ENCODE data around the gene BCL7C.

Gene BCL7C

GRCh38 chr16:30910427-30911029, 16.7 kb upstream of the BCL7C start:
- Histone ChIP-seq H3K4me2 (ENCODE audit: low read depth, low read length, poor library complexity, severe bottlenecking) (no peak overlapping the region), H3F3A (ENCODE audit: low read depth) (no peaks in the 10 kb centered on the region), H3K4me3 (ENCODE audit: low read length, poor library complexity, severe bottlenecking) (no peak overlapping the region), H3K27me3 (ENCODE audit: insufficient read depth, low read length, poor library complexity, severe bottlenecking) (peaks cover 60% of the 10 kb centered on the region), H4K20me1 (ENCODE audit: insufficient read depth, low read length, poor library complexity, severe bottlenecking) (no peaks in the 10 kb centered on the region), H3K79me2 (ENCODE audit: insufficient read depth, low read length) (no peaks in the 10 kb centered on the region), H3K9me2 (replicated peaks; ENCODE audit: low read depth, low read length) (no peaks in the 10 kb centered on the region), H3K4me1 (ENCODE audit: insufficient read depth, low read length, poor library complexity, severe bottlenecking) (no peaks in the 10 kb centered on the region), H3K9me3 (ENCODE audit: insufficient read depth, low read depth, low read length) (no peaks in the 10 kb centered on the region), H3K9ac (ENCODE audit: low read depth, low read length, poor library complexity, severe bottlenecking) (no peak overlapping the region), H3K36me3 (ENCODE audit: insufficient read depth, low read length) (no peaks in the 10 kb centered on the region), H2AFZ (ENCODE audit: low read length) (no peak overlapping the region)
- TF ChIP-seq CTCF (conservative IDR thresholded peaks at IDR 0.05; ENCODE audit: low read length) (no peak), EZH2phosphoT487 (IDR thresholded peaks at IDR 0.05; ENCODE audit: borderline replicate concordance) (no peak)

- peaks cover 20% of the 10 kb centered on the region for H3F3A ChIP-seq (ENCODE audit: low read depth)
Measured at GRCh38 chr16:30907064-30907463, 13.2 kb upstream of the BCL7C start.

GRCh38 chr16:30904114-30904780, 10.4 kb upstream of the BCL7C start:
- H3K4me1 ChIP-seq (ENCODE audit: insufficient read depth, low read length, poor library complexity, severe bottlenecking): peaks cover 30% of the 10 kb centered on the region
- H2AFZ ChIP-seq (ENCODE audit: low read length): peak overlapping the region; percentile 74
- H3K4me2 ChIP-seq (ENCODE audit: low read depth, low read length, poor library complexity, severe bottlenecking): peak overlapping the region; percentile 84
- H3K9me3 ChIP-seq (ENCODE audit: insufficient read depth, low read depth, low read length): no peaks in the 10 kb centered on the region
- peaks cover 34% of the 10 kb centered on the region for H3K27me3 ChIP-seq (ENCODE audit: insufficient read depth, low read length, poor library complexity, severe bottlenecking)
- H3K79me2 ChIP-seq (ENCODE audit: insufficient read depth, low read length): no peaks in the 10 kb centered on the region
- H3K9ac ChIP-seq (ENCODE audit: low read depth, low read length, poor library complexity, severe bottlenecking): peak overlapping the region; percentile 89
- no peak for TF ChIP-seq EZH2phosphoT487 (IDR thresholded peaks at IDR 0.05; ENCODE audit: borderline replicate concordance)
- TF ChIP-seq CTCF (conservative IDR thresholded peaks at IDR 0.05; ENCODE audit: low read length): no peak
- no peaks in the 10 kb centered on the region for H3K36me3 ChIP-seq (ENCODE audit: insufficient read depth, low read length)
- no peaks in the 10 kb centered on the region for H4K20me1 ChIP-seq (ENCODE audit: insufficient read depth, low read length, poor library complexity, severe bottlenecking)
- H3F3A ChIP-seq (ENCODE audit: low read depth): peaks cover 20% of the 10 kb centered on the region
- H3K9me2 ChIP-seq (replicated peaks; ENCODE audit: low read depth, low read length): no peaks in the 10 kb centered on the region
- peak overlapping the region; percentile 63 for H3K4me3 ChIP-seq (ENCODE audit: low read length, poor library complexity, severe bottlenecking)

More at GRCh38 chr16:30907064-30907463, 13.2 kb upstream of the BCL7C start:
- Histone ChIP-seq H3K9me2 (replicated peaks; ENCODE audit: low read depth, low read length) (no peaks in the 10 kb centered on the region), H3K79me2 (ENCODE audit: insufficient read depth, low read length) (no peaks in the 10 kb centered on the region), H3K9ac (ENCODE audit: low read depth, low read length, poor library complexity, severe bottlenecking) (no peak overlapping the region), H3K9me3 (ENCODE audit: insufficient read depth, low read depth, low read length) (no peaks in the 10 kb centered on the region), H3K4me1 (ENCODE audit: insufficient read depth, low read length, poor library complexity, severe bottlenecking) (peaks cover 23% of the 10 kb centered on the region), H3K36me3 (ENCODE audit: insufficient read depth, low read length) (no peaks in the 10 kb centered on the region), H3K4me2 (ENCODE audit: low read depth, low read length, poor library complexity, severe bottlenecking) (no peak overlapping the region), H4K20me1 (ENCODE audit: insufficient read depth, low read length, poor library complexity, severe bottlenecking) (no peaks in the 10 kb centered on the region), H3K4me3 (ENCODE audit: low read length, poor library complexity, severe bottlenecking) (no peak overlapping the region), H3K27me3 (ENCODE audit: insufficient read depth, low read length, poor library complexity, severe bottlenecking) (peaks cover 55% of the 10 kb centered on the region), H2AFZ (ENCODE audit: low read length) (no peak overlapping the region)
- no peak for TF ChIP-seq CTCF (conservative IDR thresholded peaks at IDR 0.05; ENCODE audit: low read length)
- no peak for TF ChIP-seq EZH2phosphoT487 (IDR thresholded peaks at IDR 0.05; ENCODE audit: borderline replicate concordance)

All from Loucy (cell line).